NCI-H146 treated with DMSO at 0.1 percent for 48 hours (cell line): ENCODE results near the gene TNFRSF17.
"Not testable (repeated sequence)": the region's sequence is repeated elsewhere in the genome, so short reads cannot be mapped to it uniquely, and the experiment has no call there.

ENCODE experiments used
- DNase-seq: peaks from one replicate; lab custom pipeline; 2025; ENCODE audit not compliant: unreplicated experiment; lab: John Stamatoyannopoulos, UW

Gene TNFRSF17

GRCh38 chr16:11964761-11965551 is at the start of gene TNFRSF17:
TSS of gene TNFRSF17 (plus strand) at chr16:11965210. CDS start at chr16:11965325, 115 bp downstream.
- no peak for DNase-seq

- DNase-seq, result peak; percentile 97
Observed at GRCh38 chr16:11915644-11916523, 49.1 kb upstream of the TNFRSF17 start, which contains the start of gene GSPT1. TSS of gene GSPT1 (minus strand) at chr16:11915956. CDS start at chr16:11915720, 236 bp downstream.

- DNase-seq, result peak; percentile 71
Observed at GRCh38 chr16:11916524-11917285, 48.3 kb upstream of the TNFRSF17 start.

- not testable (repeated sequence) for DNase-seq
Observed at GRCh38 chr16:11924046-11924445, 41.0 kb upstream of the TNFRSF17 start.

GRCh38 chr16:11927350-11927749 is 37.7 kb upstream of the TNFRSF17 start:
- not testable (repeated sequence) for DNase-seq

- not testable (repeated sequence) for DNase-seq
Observed at GRCh38 chr16:11941945-11942344, 23.1 kb upstream of the TNFRSF17 start, which contains the start of gene NPIPB2. TSS of gene NPIPB2 (minus strand) at chr16:11942045. CDS start at chr16:11942045, 0 bp downstream.

- no peak for DNase-seq
Observed at GRCh38 chr16:11946433-11946832, 18.6 kb upstream of the TNFRSF17 start.

- no peak for DNase-seq
Observed at GRCh38 chr16:11948819-11949218, 16.2 kb upstream of the TNFRSF17 start.

GRCh38 chr16:11949527-11949926 is 15.5 kb upstream of the TNFRSF17 start:
- DNase-seq, result peak; percentile 55

GRCh38 chr16:11950388-11950787 is 14.6 kb upstream of the TNFRSF17 start:
- DNase-seq, result no peak

GRCh38 chr16:11953576-11953975 is 11.4 kb upstream of the TNFRSF17 start:
- DNase-seq, result not testable (repeated sequence)

GRCh38 chr16:11955713-11956123 is 9.3 kb upstream of the TNFRSF17 start:
- DNase-seq, result no peak

GRCh38 chr16:11956558-11956957 is 8.5 kb upstream of the TNFRSF17 start:
- DNase-seq, result no peak

GRCh38 chr16:11957591-11958395 is 7.2 kb upstream of the TNFRSF17 start:
- no peak for DNase-seq

GRCh38 chr16:11962457-11962856 is 2.6 kb upstream of the TNFRSF17 start:
- not testable (repeated sequence) for DNase-seq

- not testable (repeated sequence) for DNase-seq
Observed at GRCh38 chr16:11962978-11963377, 2.0 kb upstream of the TNFRSF17 start.

- DNase-seq, result no peak
Observed at GRCh38 chr16:11963706-11964105, 1.3 kb upstream of the TNFRSF17 start.

- no peak for DNase-seq
Observed at GRCh38 chr16:11966173-11966572, 1.2 kb downstream of the TNFRSF17 start.

GRCh38 chr16:11967195-11967911 is 2.3 kb downstream of the TNFRSF17 start:
- DNase-seq, result no peak
